GM12878 (cell line): ENCODE results near the gene PLG. TPM values are rescaled to one million over a fixed set of nuclear protein-coding genes. Genes with fewer than 3 reads are reported as not detected.
"Not testable (repeated sequence)": the region's sequence is repeated elsewhere in the genome, so short reads cannot be mapped to it uniquely, and the experiment has no call there.

Source experiments
- ATAC-seq: fragments of 200-7000 bp; cut with Tn5 transposase; 3 replicates; pipeline ENCODE4 v1.9.1; 2020; ENCODE audit warnings: mild to moderate bottlenecking, moderate library complexity
- BruUV-seq: library from RNA; stranded (reverse); fragments of 400-500 nt; replicated peaks from 2 replicates; lab custom pipeline; 2021; lab: Mats Ljungman, UMichigan
- CTCF ChIA-PET: fragments of 300-600 bp; sonication (Branson Sonifier 250); formaldehyde crosslinking; extraction: SDS; loops from one replicate; lab custom pipeline; 2021; ENCODE audit warnings: inconsistent platforms; lab: Yijun Ruan, JAX
- POLR2A ChIA-PET: fragments of 350-600 bp; formaldehyde crosslinking; extraction: SDS; loops from one replicate; lab custom pipeline; 2021; ENCODE audit warnings: inconsistent platforms; lab: Charles Lee
- RAD21 ChIA-PET: fragments of 300-600 bp; sonication (Branson Sonifier 250); formaldehyde crosslinking; loops from one replicate; lab custom pipeline; 2023; ENCODE audit warnings: antibody characterized with exemption; ENCODE audit not compliant: unreplicated experiment; lab: Charles Lee
- SMC1A ChIA-PET: fragments of 300-600 bp; sonication (Branson Sonifier 250); formaldehyde crosslinking; loops from one replicate; lab custom pipeline; 2023; ENCODE audit not compliant: unreplicated experiment, uncharacterized antibody; lab: Charles Lee
- DNase-seq: peaks from one replicate; pipeline ENCODE4 v3.0.0-alpha.2; 2011; ENCODE audit warnings: low read depth, low spot score
- FAIRE-seq: peaks from 3 replicates; lab custom pipeline; 2011; peaks lifted over from hg19 to GRCh38; lab: Jason Lieb, UNC
- H2AFZ ChIP-seq: 2 replicates; pipeline ENCODE4 v1.6.0; 2011; ENCODE audit warnings: low read depth, low read length, control low read depth; ENCODE audit not compliant: control insufficient read depth
- H3K27ac ChIP-seq: 2 replicates; pipeline ENCODE4 v1.5.1; 2011; ENCODE audit warnings: control low read depth; ENCODE audit not compliant: control insufficient read depth, insufficient read depth
- H3K27me3 ChIP-seq, 2 experiments: replicated peaks in 1 of 2; 2 replicates each; pipeline versions ENCODE4 v1.6.0 to v1.6.1; 2011; ENCODE audit warnings: low read length in 1 of 2; ENCODE audit not compliant: control insufficient read depth in 2 of 2, insufficient read depth in 2 of 2
- H3K36me3 ChIP-seq, 2 experiments: 2 replicates each; pipeline ENCODE4 v1.5.1; 2011; ENCODE audit warnings: low read length in 1 of 2; ENCODE audit not compliant: control insufficient read depth in 2 of 2, insufficient read depth in 2 of 2
- H3K4me1 ChIP-seq: 2 replicates; pipeline ENCODE4 v1.6.1; 2011; ENCODE audit warnings: mild to moderate bottlenecking, low read length, moderate library complexity, mixed read lengths; ENCODE audit not compliant: control insufficient read depth, insufficient read depth
- H3K4me2 ChIP-seq: 2 replicates; pipeline ENCODE4 v1.6.0; 2011; ENCODE audit warnings: control low read depth; ENCODE audit not compliant: control insufficient read depth, insufficient read depth
- H3K4me3 ChIP-seq: fragments of 200-600 bp; sonication (generic); 2 replicates; pipeline ENCODE4 v1.5.1; 2016
- H3K79me2 ChIP-seq: 2 replicates; pipeline ENCODE4 v1.6.0; 2011; ENCODE audit warnings: low read length; ENCODE audit not compliant: control insufficient read depth, insufficient read depth
- H3K9ac ChIP-seq: 2 replicates; pipeline ENCODE4 v1.8.0; 2011; ENCODE audit warnings: low read length, control low read depth, mixed read lengths; ENCODE audit not compliant: control insufficient read depth, insufficient read depth
- H3K9me3 ChIP-seq: replicated peaks from 3 replicates; pipeline ENCODE4 v1.5.1; 2011; ENCODE audit warnings: mild to moderate bottlenecking, low read length; ENCODE audit not compliant: control insufficient read depth, insufficient read depth
- H4K20me1 ChIP-seq: 2 replicates; pipeline ENCODE4 v1.6.0; 2011; ENCODE audit not compliant: control insufficient read depth, insufficient read depth
- SMC3 ChIP-seq: IDR thresholded peaks from 2 replicates; pipeline ENCODE4 v1.6.1; 2011; ENCODE audit warnings: low read length, improper control_type of control experiment, borderline replicate concordance
- ZNF622 ChIP-seq: fragments of 450-650 bp; IDR thresholded peaks from 2 replicates; pipeline ENCODE4 v1.6.1; 2017; ENCODE audit warnings: mild to moderate bottlenecking, inconsistent platforms
- WGBS: methylation state at CpG from one replicate; pipeline ENCODE4 v1.1.6; 2016; ENCODE audit warnings: low lambda C conversion rate; ENCODE audit not compliant: insufficient replicate concordance, insufficient coverage; ENCODE audit errors: missing lambda C conversion rate; 5-methylcytosine and 5-hydroxymethylcytosine counted together
- in situ Hi-C: fragments of 300-500 bp; cut with MboI; formaldehyde crosslinking; loops from 9 replicates; pipeline ENCODE4 v1.14.3; 2018; ENCODE audit warnings: mixed read lengths
- intact Hi-C: fragments of 100-400 bp; cut with micrococcal nuclease; formaldehyde crosslinking; loops from one replicate; pipeline ENCODE4 v1.14.2; 2022; ENCODE audit not compliant: unreplicated experiment
- polyA plus RNA-seq, 11 experiments: library from polyadenylated mRNA; depleted of rRNA in 4 of 11; unstranded in 6 of 11; stranded (reverse) in 5 of 11; fragments of >200 nt; fragmentation: Nextera tagmentation in 4 of 11; fragmentation: Illumina TruSeq in 1 of 11; extraction: Ambion mirVana in 4 of 11; extraction: Trizol in 1 of 11; gene quantifications; 1 replicate in 1 of 11; 2 replicates in 10 of 11; pipeline versions ENCODE4 v1.2.1 to v1.2.3, GENCODE V29; 2011 to 2016; ENCODE audit warnings: inconsistent platforms in 2 of 11, missing spikeins in 2 of 11, low read depth in 1 of 11
- total RNA-seq, 4 experiments: library from RNA; depleted of rRNA in 3 of 4; stranded (reverse); fragments of >200 nt in 3 of 4; fragmentation: Illumina TruSeq in 1 of 4; extraction: Trizol in 1 of 4; gene quantifications; 2 replicates each; pipeline versions ENCODE4 v1.2.1 to v1.2.3, GENCODE V29; 2013 to 2021
- TF ChIP-seq, protein P1 (sequence below), 3 experiments: IDR thresholded peaks in 2 of 3; conservative IDR thresholded peaks in 1 of 3; 2 replicates each; pipeline ENCODE4 v1.5.1; 2011; ENCODE audit warnings: low read depth in 3 of 3, low read length in 3 of 3, mild to moderate bottlenecking in 3 of 3, control low read depth in 2 of 3, moderate library complexity in 2 of 3, inconsistent platforms in 1 of 3, mixed read lengths in 1 of 3; ENCODE audit not compliant: control insufficient read depth in 2 of 3, insufficient read depth in 1 of 3; ENCODE audit errors: extremely low read depth in 1 of 3

The PLG gene
- total and polyA plus RNA-seq, 10 of the 15 experiments (the other 5 are each of a cell fraction or from before 2014, with no cell fraction given): 0.06 to 3.0 (median 0.97) TPM; not detected in 1

DNA sequence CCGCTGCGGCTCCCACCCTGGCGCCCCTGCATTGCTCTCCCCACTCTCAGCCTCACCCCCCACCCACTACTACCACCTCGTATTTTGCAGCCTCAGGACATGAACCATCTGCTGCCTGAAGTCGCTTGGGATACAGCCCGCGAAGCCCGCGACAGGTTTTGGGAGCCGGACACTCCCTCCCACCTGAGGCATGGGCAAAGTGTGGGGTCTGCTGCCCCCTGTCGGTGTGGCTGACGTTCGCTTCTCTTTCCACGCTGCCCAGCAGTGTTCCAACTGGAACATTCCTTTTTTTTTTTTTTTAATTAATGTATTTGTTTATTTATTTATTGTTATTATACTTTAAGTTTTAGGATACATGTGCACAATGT lies 22.7 kb upstream of the PLG start:
- BruUV-seq: no TSS peak
- Histone ChIP-seq H4K20me1 (no peaks in the 10 kb centered on the region), H3K27me3 (no peaks in the 10 kb centered on the region), H2AFZ (no peak overlapping the region), H3K4me3 (no peak overlapping the region), H3K9ac (no peak overlapping the region)
- in situ Hi-C loops: no loop called here
- SMC1A ChIA-PET: no interaction called here
- POLR2A ChIA-PET: no interaction called here
- RAD21 ChIA-PET: no interaction called here
- WGBS: 53% methylated on average over 14 of the region's 14 CpGs
- TF ChIP-seq, protein P1, sequence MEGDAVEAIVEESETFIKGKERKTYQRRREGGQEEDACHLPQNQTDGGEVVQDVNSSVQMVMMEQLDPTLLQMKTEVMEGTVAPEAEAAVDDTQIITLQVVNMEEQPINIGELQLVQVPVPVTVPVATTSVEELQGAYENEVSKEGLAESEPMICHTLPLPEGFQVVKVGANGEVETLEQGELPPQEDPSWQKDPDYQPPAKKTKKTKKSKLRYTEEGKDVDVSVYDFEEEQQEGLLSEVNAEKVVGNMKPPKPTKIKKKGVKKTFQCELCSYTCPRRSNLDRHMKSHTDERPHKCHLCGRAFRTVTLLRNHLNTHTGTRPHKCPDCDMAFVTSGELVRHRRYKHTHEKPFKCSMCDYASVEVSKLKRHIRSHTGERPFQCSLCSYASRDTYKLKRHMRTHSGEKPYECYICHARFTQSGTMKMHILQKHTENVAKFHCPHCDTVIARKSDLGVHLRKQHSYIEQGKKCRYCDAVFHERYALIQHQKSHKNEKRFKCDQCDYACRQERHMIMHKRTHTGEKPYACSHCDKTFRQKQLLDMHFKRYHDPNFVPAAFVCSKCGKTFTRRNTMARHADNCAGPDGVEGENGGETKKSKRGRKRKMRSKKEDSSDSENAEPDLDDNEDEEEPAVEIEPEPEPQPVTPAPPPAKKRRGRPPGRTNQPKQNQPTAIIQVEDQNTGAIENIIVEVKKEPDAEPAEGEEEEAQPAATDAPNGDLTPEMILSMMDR (IDR thresholded peaks at IDR 0.05 in 2 of 3, conservative IDR thresholded peaks at IDR 0.05 in 1 of 3; ENCODE audit: control insufficient read depth in 2 of 3, extremely low read depth in 1 of 3, insufficient read depth in 1 of 3, low read depth in 3 of 3, low read length in 3 of 3): 0 out of 6 replicates have a peak, but pooled peaks of 1 of the 3 experiments have one; percentile 6
- TF ChIP-seq ZNF622 (no peak), SMC3 (no peak)
- TF ChIP-seq, all 136 proteins: peak for 1
- FAIRE-seq: no peak
- Histone ChIP-seq H3K27ac (no peak overlapping the region), H3K9me3 (no peaks in the 10 kb centered on the region), H3K36me3 (no peaks in the 10 kb centered on the region), H3K79me2 (no peaks in the 10 kb centered on the region), H3K4me2 (no peak overlapping the region), H3K4me1 (no peaks in the 10 kb centered on the region)
- CTCF ChIA-PET: no interaction called here
- DNase-seq: no peak
- intact Hi-C loops: loop anchor here (10.0 kb wide), 1 partner anchor 75 kb away; no protein-coding TSS in a partner anchor
- ATAC-seq: no peak

DNA sequence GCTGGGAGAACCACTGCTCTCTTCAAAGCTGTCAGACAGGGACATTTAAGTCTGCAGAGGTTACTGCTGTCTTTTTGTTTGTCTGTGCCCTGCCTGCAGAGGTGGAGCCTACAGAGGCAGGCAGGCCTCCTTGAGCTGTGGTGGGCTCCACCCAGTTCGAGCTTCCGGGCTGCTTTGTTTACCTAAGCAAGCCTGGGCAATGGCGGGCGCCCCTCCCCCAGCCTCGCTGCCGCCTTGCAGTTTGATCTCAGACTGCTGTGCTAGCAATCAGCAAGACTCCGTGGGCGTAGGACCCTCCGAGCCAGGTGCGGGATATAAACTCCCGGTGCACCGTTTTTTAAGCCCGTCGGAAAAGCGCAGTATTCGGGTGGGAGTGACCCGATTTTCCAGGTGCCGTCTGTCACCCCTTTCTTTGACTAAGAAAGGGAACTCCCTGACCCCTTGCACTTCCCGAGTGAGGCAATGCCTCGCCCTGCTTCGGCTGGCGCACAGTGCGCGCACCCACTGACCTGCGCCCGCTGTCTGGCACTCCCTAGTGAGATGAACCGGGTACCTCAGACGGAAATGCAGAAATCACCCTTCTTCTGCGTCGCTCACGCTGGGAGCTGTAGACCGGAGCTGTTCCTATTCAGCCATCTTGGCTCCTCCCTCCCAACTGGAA lies 16.8 kb upstream of the PLG start:
- H3K9ac ChIP-seq, H3K4me1 ChIP-seq, FAIRE-seq, DNase-seq, H3K27ac ChIP-seq, H4K20me1 ChIP-seq, ATAC-seq, RAD21 ChIA-PET, in situ Hi-C loops, H2AFZ ChIP-seq, H3K79me2 ChIP-seq, H3K27me3 ChIP-seq, H3K36me3 ChIP-seq, intact Hi-C loops, POLR2A ChIA-PET, SMC1A ChIA-PET, BruUV-seq, H3K4me3 ChIP-seq, CTCF ChIA-PET, H3K4me2 ChIP-seq, H3K9me3 ChIP-seq: not testable (repeated sequence)
- WGBS: 61% methylated on average over 29 of the region's 32 CpGs
